Activated naive CD8-positive, alpha-beta T cell treated with anti-CD3 and anti-CD28 coated beads for 36 hours (primary cell): ENCODE measurements around the gene WNT9B. TPM values are rescaled to one million over a fixed set of nuclear protein-coding genes. Genes with fewer than 3 reads are reported as not detected.
"Not testable (repeated sequence)": the region's sequence is repeated elsewhere in the genome, so short reads cannot be mapped to it uniquely, and the experiment has no call there.

Source experiments
- DNase-seq: peaks from one replicate; pipeline ENCODE4 v3.0.0; 2021
- H3K27ac Mint-ChIP-seq: one replicate; pipeline ENCODE4 v1.8.0; 2022; ENCODE audit warnings: mild to moderate bottlenecking, moderate library complexity, mixed read lengths
- H3K27me3 Mint-ChIP-seq: one replicate; pipeline ENCODE4 v1.8.0; 2022; ENCODE audit warnings: mild to moderate bottlenecking, mixed read lengths
- H3K36me3 Mint-ChIP-seq: one replicate; pipeline ENCODE4 v1.8.0; 2021; ENCODE audit warnings: mild to moderate bottlenecking, mixed read lengths
- H3K4me1 Mint-ChIP-seq: one replicate; pipeline ENCODE4 v1.8.0; 2021; ENCODE audit warnings: mixed read lengths
- H3K4me3 Mint-ChIP-seq: one replicate; pipeline ENCODE4 v1.8.0; 2022; ENCODE audit warnings: mild to moderate bottlenecking, moderate library complexity, mixed read lengths
- H3K9me3 Mint-ChIP-seq: one replicate; pipeline ENCODE4 v1.8.0; 2022; ENCODE audit warnings: mixed read lengths
- total RNA-seq, 2 experiments: library from RNA; stranded (reverse); gene quantifications; one replicate each; pipeline ENCODE4 v1.2.3, GENCODE V29; 2021

WNT9B gene
- total RNA-seq, 2 experiments from 2014 or later = not detected

GRCh38 chr17:46836500-46836899, 14.9 kb upstream of the WNT9B start:
- DNase-seq = no peak
- H3K27me3 Mint-ChIP-seq = peaks cover 35% of the 10 kb centered on the region
- H3K36me3 Mint-ChIP-seq = no peaks in the 10 kb centered on the region
- peaks cover 8% of the 10 kb centered on the region for H3K4me1 Mint-ChIP-seq
- H3K9me3 Mint-ChIP-seq = peaks cover 5% of the 10 kb centered on the region
- no peak overlapping the region for H3K4me3 Mint-ChIP-seq
- no peak overlapping the region for H3K27ac Mint-ChIP-seq

GRCh38 chr17:46837521-46837920, 13.9 kb upstream of the WNT9B start:
- peaks cover 8% of the 10 kb centered on the region for H3K4me1 Mint-ChIP-seq
- no peaks in the 10 kb centered on the region for H3K36me3 Mint-ChIP-seq
- H3K27ac Mint-ChIP-seq = no peak overlapping the region
- peaks cover 45% of the 10 kb centered on the region for H3K27me3 Mint-ChIP-seq
- H3K9me3 Mint-ChIP-seq = peaks cover 5% of the 10 kb centered on the region
- no peak overlapping the region for H3K4me3 Mint-ChIP-seq
- DNase-seq = no peak

GRCh38 chr17:46839211-46839610, 12.2 kb upstream of the WNT9B start:
- peaks cover 2% of the 10 kb centered on the region for H3K36me3 Mint-ChIP-seq
- peaks cover 58% of the 10 kb centered on the region for H3K27me3 Mint-ChIP-seq
- no peak overlapping the region for H3K4me3 Mint-ChIP-seq
- peaks cover 8% of the 10 kb centered on the region for H3K4me1 Mint-ChIP-seq
- no peak overlapping the region for H3K27ac Mint-ChIP-seq
- no peak for DNase-seq
- peaks cover 14% of the 10 kb centered on the region for H3K9me3 Mint-ChIP-seq

- H3K4me1 Mint-ChIP-seq, H3K4me3 Mint-ChIP-seq, H3K36me3 Mint-ChIP-seq, H3K27ac Mint-ChIP-seq, DNase-seq: not testable (repeated sequence)
- H3K27me3 Mint-ChIP-seq = peaks cover 63% of the 10 kb centered on the region
- H3K9me3 Mint-ChIP-seq = peaks cover 14% of the 10 kb centered on the region
These were observed 10.8 kb upstream of the WNT9B start for GRCh38 chr17:46840596-46840995.

- Mint-ChIP-seq H3K9me3 (peaks cover 14% of the 10 kb centered on the region), H3K36me3 (peaks cover 2% of the 10 kb centered on the region), H3K27ac (no peak overlapping the region), H3K27me3 (peaks cover 61% of the 10 kb centered on the region), H3K4me3 (no peak overlapping the region), H3K4me1 (peaks cover 3% of the 10 kb centered on the region)
- peak; percentile 38 for DNase-seq
These were observed 9.6 kb upstream of the WNT9B start for GRCh38 chr17:46841561-46842379.

- Mint-ChIP-seq H3K4me1 (peaks cover 3% of the 10 kb centered on the region), H3K36me3 (peaks cover 2% of the 10 kb centered on the region), H3K4me3 (no peak overlapping the region), H3K27me3 (peaks cover 68% of the 10 kb centered on the region), H3K27ac (no peak overlapping the region), H3K9me3 (peaks cover 14% of the 10 kb centered on the region)
- DNase-seq = no peak
These were observed 8.5 kb upstream of the WNT9B start for GRCh38 chr17:46842835-46843234.

- H3K4me3 Mint-ChIP-seq = no peak overlapping the region
- H3K4me1 Mint-ChIP-seq = no peaks in the 10 kb centered on the region
- peaks cover 9% of the 10 kb centered on the region for H3K9me3 Mint-ChIP-seq
- peaks cover 2% of the 10 kb centered on the region for H3K36me3 Mint-ChIP-seq
- no peak for DNase-seq
- H3K27ac Mint-ChIP-seq = no peak overlapping the region
- peaks cover 69% of the 10 kb centered on the region for H3K27me3 Mint-ChIP-seq
These were observed 3.9 kb upstream of the WNT9B start for GRCh38 chr17:46847204-46848191.

GRCh38 chr17:46848534-46848933, 2.8 kb upstream of the WNT9B start:
- Mint-ChIP-seq H3K27ac (no peak overlapping the region), H3K27me3 (peaks cover 67% of the 10 kb centered on the region)

GRCh38 chr17:46850688-46851028, 725 bp upstream of the WNT9B start:
- Mint-ChIP-seq H3K27me3 (peaks cover 78% of the 10 kb centered on the region), H3K4me3 (no peak overlapping the region), H3K4me1 (no peaks in the 10 kb centered on the region), H3K27ac (no peak overlapping the region), H3K9me3 (no peaks in the 10 kb centered on the region), H3K36me3 (no peaks in the 10 kb centered on the region)
- no peak for DNase-seq

More at GRCh38 chr17:46848534-46848933, 2.8 kb upstream of the WNT9B start:
- Mint-ChIP-seq H3K9me3 (peaks cover under 1% of the 10 kb centered on the region), H3K36me3 (no peaks in the 10 kb centered on the region), H3K4me1 (no peaks in the 10 kb centered on the region), H3K4me3 (no peak overlapping the region)
- DNase-seq = no peak

GRCh38 chr17:46853896-46854444, 2.6 kb downstream of the WNT9B start:
- Mint-ChIP-seq H3K9me3 (no peaks in the 10 kb centered on the region), H3K4me1 (no peaks in the 10 kb centered on the region), H3K36me3 (no peaks in the 10 kb centered on the region), H3K27me3 (peaks cover 76% of the 10 kb centered on the region), H3K27ac (no peak overlapping the region), H3K4me3 (no peak overlapping the region)
- no peak for DNase-seq

- H3K9me3 Mint-ChIP-seq = no peaks in the 10 kb centered on the region
- H3K36me3 Mint-ChIP-seq = no peaks in the 10 kb centered on the region
- peaks cover 71% of the 10 kb centered on the region for H3K27me3 Mint-ChIP-seq
- no peaks in the 10 kb centered on the region for H3K4me1 Mint-ChIP-seq
- DNase-seq = no peak
- H3K4me3 Mint-ChIP-seq = no peak overlapping the region
- no peak overlapping the region for H3K27ac Mint-ChIP-seq
These were observed 3.1 kb downstream of the WNT9B start for GRCh38 chr17:46854515-46854914.

GRCh38 chr17:46854948-46855347, 3.6 kb downstream of the WNT9B start:
- Mint-ChIP-seq H3K4me3 (no peak overlapping the region), H3K9me3 (no peaks in the 10 kb centered on the region), H3K27ac (no peak overlapping the region), H3K4me1 (no peaks in the 10 kb centered on the region), H3K36me3 (no peaks in the 10 kb centered on the region), H3K27me3 (peaks cover 69% of the 10 kb centered on the region)
- no peak for DNase-seq

- Mint-ChIP-seq H3K27ac (no peak overlapping the region), H3K4me1 (no peaks in the 10 kb centered on the region), H3K36me3 (no peaks in the 10 kb centered on the region), H3K9me3 (no peaks in the 10 kb centered on the region), H3K27me3 (peaks cover 47% of the 10 kb centered on the region), H3K4me3 (no peak overlapping the region)
- no peak for DNase-seq
These were observed 6.2 kb downstream of the WNT9B start for GRCh38 chr17:46857600-46857999.

GRCh38 chr17:46859996-46860395, 8.6 kb downstream of the WNT9B start:
- H3K4me3 Mint-ChIP-seq = no peak overlapping the region
- H3K27ac Mint-ChIP-seq = no peak overlapping the region
- no peaks in the 10 kb centered on the region for H3K9me3 Mint-ChIP-seq
- H3K36me3 Mint-ChIP-seq = no peaks in the 10 kb centered on the region
- H3K27me3 Mint-ChIP-seq = peaks cover 31% of the 10 kb centered on the region
- no peaks in the 10 kb centered on the region for H3K4me1 Mint-ChIP-seq
- DNase-seq = no peak

GRCh38 chr17:46862949-46863348, 11.6 kb downstream of the WNT9B start:
- no peak overlapping the region for H3K4me3 Mint-ChIP-seq
- H3K36me3 Mint-ChIP-seq = no peaks in the 10 kb centered on the region
- no peaks in the 10 kb centered on the region for H3K4me1 Mint-ChIP-seq
- H3K27me3 Mint-ChIP-seq = peaks cover 12% of the 10 kb centered on the region
- DNase-seq = no peak
- H3K27ac Mint-ChIP-seq = no peak overlapping the region
- no peaks in the 10 kb centered on the region for H3K9me3 Mint-ChIP-seq
